Measurements from ENCODE around the gene ZNF777. TPM values are rescaled to one million over a fixed set of nuclear protein-coding genes. Genes with fewer than 3 reads are reported as not detected.
"Not testable (repeated sequence)": the region's sequence is repeated elsewhere in the genome, so short reads cannot be mapped to it uniquely, and the experiment has no call there.

The ZNF777 gene
- total RNA-seq, 1 donor from 2014 or later = 4.5 TPM

DNA sequence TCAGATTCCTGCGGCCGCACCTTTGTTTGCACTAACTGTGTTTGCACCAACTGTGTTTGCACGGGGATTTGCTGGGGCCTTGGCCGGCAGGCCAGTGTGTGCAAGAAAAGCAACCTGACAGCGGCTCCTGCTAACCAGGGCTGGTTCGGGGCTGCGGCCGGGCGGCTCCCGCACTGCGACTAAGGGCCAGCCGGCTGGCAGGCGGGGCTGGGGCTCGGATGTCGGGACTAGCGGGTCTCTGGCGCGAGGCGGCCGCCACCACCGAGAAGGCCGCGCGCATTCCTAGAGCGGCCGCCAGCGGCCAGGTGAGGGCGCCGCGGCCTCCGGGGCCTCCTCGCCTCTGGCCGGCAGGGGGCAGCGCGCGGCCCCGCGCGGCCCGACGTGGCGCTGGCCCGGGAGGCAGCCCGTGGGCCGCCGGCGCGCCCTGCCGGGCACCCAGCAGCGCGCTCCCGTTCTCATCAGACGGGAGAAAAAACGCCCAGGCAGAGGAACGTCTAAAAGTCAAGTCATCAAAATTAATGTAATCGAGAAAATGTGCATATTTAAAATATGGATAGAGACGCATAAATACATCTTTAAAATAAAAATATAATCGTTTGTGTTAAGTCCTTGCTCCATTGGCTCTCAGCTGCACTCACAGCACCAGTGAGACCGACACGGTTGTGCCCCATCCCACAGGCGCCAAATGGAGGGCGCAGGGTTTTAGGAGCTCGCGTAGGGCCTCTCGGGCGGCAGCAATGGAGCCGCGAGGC is 38.5 kb downstream of the ZNF777 start:
- FAIRE-seq = no peak
- peak; percentile 83 to 90 for DNase-seq (ENCODE audit: low spot score in 2 of 2)

DNA sequence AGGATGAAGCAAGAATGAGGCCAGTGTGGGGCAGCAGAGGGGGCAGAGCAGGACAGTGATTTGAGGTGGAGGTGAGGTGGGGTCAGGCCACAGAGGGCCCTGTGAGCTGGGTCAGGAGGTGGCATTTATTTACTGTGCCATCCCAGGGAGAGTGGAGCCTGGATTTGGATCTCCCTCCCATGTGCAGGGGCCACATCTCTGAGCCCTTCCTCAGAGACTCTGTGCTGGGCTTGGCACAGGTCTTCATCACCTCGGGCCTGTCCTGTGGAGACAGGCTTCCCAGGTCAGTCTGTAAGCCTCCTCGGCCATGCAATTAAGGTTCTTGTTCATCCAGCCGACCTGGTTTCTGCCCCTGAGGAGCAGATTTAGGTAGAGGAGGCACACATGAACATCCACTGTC is 40.9 kb downstream of the ZNF777 start:
- no peak for FAIRE-seq

DNA sequence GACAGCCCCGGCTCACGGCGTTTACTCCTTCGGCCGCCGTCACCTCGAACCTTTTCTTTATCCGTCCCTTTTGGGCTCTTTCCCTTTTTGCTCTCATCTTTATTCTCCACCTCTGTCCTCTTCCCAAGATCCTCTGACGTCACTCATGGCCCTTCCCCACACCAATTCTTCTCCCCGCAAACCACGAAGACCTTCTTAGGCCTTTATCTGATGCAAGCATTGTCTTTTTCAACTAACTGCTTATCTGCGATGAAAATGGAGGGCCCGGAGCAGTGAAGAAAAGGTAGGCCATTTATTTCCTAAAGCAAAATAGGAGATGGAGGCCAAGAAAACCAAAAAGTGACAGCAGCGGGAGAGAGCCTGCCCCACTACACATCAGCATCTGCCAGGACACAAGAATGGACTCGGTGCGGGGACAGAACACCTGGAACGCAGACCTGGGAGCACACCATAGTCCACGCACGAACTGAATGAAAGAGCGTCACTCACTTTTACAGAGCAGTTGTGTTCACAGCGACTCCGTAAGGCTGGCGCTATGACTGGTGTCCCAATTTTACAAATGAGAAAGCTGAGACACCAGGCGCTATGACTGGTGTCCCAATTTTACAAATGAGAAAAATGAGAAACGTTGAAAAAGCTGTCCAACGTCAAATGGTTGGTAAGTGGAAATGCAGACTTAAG is 45.3 kb downstream of the ZNF777 start:
- FAIRE-seq = no peak

More for the DNA sequence above, 40.9 kb downstream of the ZNF777 start:
- no peak for DNase-seq (ENCODE audit: low spot score in 2 of 2)

DNA sequence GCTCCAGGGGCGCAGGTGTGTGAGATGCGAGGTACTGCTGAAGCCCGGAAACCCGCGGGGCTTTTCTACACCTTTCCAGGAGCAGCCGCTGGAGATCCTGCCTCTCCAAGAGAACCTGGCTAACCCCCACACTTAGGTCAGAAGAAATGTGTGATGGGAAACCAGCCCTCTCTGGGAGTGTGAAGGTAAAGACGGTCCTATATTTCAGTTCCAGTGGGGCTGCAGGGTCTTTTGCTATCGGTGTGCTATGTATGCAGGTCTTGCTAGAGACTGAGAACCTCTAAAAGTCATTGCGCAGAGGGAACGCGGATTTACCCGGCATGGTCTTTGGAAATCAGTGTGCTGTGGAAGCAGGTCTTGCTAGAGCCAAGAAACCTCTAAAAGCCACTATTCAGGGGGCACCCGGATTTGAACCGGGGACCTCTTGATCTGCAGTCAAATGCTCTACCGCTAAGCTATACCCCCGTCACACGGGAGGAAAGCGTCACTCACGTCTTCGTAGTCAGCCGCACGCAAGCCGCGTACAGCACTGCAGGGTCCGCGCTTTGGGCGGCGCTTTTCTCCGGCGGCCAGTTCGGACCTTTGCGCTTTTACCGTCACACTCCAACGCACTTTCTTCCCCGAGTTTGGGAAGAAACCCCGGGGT is 46.0 kb downstream of the ZNF777 start:
- FAIRE-seq (no peak), DNase-seq (ENCODE audit: low spot score in 2 of 2) (peak in 1 of 2 donors; percentile 44)

More for the DNA sequence above, 45.3 kb downstream of the ZNF777 start:
- peak in 1 of 2 donors; percentile 24 for DNase-seq (ENCODE audit: low spot score in 2 of 2)

DNA sequence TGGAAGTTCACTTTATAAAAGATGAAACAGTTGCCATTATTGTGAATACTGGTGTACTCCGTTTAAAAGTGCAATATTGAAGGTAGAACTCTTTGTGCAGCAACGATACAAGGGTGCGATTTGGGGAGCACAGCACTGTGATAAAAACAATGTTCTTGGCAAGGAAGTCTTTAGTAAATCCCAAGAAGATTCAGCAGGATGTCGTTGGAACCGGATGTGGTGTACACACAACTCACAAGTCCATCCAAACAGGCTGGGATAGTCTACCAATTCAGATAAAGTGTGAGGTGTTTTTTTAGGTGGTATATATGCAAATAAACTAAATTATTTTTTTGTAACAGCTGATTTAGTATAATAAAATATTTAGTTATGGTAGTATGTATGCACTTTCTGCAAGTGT is 46.7 kb downstream of the ZNF777 start:
- FAIRE-seq = no peak
- no peak for DNase-seq (ENCODE audit: low spot score in 2 of 2)

DNA sequence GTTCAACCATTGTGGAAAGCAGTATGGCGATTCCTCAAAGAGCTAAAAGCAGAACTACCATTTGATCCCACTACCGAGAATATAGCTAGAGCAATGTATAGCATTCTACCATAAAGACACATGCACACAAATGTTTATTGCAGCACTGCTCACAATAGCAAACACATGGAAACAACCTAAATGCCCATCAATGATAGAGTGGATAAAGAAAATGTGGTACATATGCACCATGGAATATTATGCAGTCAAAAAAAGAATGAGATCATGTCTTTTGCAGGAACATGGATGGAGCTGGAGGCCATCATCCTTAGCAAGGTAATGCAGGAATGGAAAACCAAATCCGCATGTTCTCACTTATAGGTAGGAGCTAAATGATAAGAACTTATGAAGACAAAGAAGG is 47.8 kb downstream of the ZNF777 start:
- DNase-seq (ENCODE audit: low spot score in 2 of 2); FAIRE-seq: not testable (repeated sequence)

DNA sequence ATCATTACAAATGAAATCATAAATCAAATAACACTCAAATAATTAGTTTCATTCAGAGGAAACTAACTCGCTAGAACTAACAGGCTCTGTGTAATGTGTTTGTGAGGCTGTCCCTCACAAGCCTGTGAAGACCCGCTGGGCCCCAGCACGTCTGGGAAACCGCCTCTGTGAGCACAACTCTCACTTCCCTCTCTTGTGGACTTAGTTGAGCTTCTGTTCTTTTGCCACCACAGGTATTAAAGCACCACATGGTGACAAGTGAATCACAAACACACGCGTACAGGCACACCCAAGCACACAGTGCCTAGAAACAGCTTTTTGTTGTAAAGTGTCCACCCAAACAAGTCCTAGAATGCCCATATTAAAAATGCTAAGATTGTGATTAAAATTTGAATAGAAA is 51.0 kb downstream of the ZNF777 start:
- DNase-seq (ENCODE audit: low spot score in 2 of 2) (no peak), FAIRE-seq (no peak)

DNA sequence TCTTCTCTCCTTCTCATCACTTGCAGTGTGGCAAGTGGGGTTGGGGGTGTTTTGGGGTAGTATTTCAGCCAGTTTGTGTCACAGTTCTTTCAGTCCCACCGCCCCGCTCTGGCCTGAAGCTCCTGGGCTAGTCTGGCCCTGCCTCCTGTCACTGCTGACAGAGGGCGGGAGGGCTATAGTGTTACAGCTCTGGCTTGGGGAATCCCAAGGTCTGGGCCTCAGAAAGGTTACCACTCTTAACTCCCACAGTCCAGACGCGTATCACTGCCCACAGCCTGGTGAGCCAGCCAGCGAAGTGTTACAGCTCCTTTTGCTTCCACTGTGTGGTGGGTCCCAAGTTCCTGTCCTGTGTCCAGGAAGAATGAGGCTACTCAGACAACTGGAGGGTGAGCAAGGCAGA is 56.0 kb downstream of the ZNF777 start:
- DNase-seq (ENCODE audit: low spot score in 2 of 2) (no peak), FAIRE-seq (no peak)

DNA sequence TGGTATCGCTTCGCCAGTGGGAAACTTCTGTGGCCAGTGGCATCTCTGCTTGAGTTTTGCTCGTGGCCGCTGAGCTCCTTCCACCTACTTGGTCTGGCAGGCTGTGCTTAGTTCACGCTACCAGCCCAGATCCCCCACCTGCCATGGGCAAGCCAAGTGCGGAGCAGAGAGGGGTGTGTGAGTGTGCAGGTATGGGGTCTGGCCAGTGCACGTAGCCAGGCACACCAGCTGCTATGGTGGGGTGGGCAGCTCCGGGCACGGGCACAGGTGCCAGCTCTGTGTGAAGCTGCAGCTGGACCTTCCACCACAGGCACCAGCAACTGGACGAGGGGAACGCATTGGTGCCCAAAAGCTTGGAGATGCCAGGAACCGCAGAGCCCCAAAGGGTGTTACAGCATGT is 56.5 kb downstream of the ZNF777 start:
- DNase-seq (ENCODE audit: low spot score in 2 of 2) (no peak), FAIRE-seq (no peak)

DNA sequence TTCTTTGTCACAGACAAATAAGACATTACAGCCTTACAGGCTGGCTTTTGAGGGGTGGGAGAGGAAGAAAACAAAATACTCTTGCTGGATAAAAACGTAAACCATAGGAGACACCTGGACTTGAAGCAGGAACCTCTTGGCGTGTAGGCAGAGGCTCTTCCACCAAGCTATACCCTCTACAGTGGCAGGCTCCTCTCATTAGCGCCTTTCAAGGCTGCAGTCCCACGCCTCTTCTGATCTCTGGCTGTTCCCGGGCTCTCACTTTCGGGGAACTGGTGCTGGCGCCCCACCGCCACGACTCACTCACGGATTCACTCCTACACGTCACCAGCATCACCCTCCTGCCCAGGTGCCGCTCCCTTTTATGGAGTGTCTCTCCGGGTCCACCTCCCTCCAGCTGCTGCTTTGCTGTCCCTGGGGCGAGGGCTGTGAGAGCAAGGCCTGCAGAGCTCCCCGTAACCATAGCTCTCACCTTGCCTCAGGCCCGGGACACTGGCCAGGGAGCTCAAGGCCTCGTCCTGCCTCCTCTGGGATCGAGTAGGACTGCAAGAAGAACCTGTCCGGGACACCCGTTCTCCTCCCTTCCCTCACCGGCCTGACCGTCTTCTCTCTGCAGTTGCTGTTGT is 62.6 kb downstream of the ZNF777 start:
- FAIRE-seq (no peak), DNase-seq (ENCODE audit: low spot score in 2 of 2) (no peak)

DNA sequence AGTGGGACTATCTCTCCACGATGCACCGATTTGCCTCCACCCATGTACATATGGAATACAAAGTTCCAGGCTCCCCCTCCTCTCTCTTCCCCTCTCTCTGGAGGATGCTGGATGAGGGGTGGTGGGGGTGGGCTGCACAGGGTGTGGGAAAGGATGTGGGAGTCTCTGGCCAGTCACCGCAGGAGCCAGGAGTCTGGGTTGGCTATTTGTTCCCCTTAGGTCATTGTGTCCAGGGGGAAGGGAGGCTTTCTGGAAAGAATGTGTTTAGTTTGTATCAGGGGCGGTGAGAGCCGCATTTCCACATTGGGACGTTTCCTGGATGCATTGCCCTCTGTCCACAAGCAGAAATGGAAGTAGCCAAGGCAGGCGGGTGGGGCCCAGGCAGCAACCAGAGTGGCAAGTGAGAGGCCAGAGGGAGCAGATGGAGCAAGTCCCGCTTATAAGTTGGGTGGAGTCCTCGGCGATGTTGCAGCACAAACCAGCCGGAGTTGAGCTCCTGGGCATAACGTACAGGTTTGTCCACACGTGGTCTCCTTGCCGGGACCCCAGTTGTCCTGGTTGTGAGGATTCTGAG is 63.3 kb downstream of the ZNF777 start:
- no peak for DNase-seq (ENCODE audit: low spot score in 2 of 2)
- no peak for FAIRE-seq

DNA sequence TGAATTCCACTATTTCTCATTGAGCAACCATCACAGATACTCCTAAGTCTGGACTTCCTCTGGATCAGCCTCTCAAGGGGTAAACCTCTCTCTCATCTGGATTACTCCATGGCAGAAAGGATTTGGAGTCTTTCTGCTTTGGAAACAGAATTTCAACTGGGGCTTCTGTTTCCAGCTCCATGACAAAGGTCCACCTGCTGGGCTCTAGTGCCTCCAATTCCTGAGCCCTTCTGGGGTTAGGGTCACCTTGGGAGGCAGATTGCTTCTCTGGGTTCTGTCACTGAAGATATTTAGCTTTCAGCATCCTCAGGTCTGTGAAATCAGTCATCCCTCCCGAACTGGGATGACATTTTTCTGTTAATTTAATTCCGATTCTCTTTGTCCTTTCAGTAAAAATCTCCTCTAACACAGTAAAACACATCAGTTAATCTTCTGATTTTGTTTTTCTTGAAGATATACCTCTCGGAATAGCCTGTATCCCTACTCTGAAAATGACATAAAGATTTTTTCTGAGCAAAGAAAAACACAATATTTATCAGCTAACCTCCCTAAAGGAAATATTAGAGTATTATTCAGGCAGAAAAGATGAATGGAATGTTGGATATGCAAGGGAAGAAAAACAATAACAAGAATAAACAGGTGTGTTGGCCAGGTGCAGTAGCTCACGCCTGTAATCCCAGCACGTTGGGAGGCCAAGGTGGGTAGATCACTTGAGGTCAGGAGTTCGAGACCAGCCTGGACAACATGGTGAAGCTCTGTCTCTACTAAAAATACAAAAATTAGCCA is 72.1 kb downstream of the ZNF777 start:
- DNase-seq (ENCODE audit: low spot score in 2 of 2); FAIRE-seq: not testable (repeated sequence)

DNA sequence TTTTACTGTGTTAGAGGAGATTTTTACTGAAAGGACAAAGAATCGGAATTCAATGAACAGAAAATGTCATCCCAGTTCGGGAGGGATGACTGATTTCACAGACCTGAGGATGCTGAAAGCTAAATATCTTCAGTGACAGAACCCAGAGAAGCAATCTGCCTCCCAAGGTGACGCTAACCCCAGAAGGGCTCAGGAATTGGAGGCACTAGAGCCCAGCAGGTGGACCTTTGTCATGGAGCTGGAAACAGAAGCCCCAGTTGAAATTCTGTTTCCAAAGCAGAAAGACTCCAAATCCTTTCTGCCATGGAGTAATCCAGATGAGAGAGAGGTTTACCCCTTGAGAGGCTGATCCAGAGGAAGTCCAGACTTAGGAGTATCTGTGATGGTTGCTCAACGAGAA is 74.3 kb downstream of the ZNF777 start:
- FAIRE-seq; DNase-seq (ENCODE audit: low spot score in 2 of 2): not testable (repeated sequence)

DNA sequence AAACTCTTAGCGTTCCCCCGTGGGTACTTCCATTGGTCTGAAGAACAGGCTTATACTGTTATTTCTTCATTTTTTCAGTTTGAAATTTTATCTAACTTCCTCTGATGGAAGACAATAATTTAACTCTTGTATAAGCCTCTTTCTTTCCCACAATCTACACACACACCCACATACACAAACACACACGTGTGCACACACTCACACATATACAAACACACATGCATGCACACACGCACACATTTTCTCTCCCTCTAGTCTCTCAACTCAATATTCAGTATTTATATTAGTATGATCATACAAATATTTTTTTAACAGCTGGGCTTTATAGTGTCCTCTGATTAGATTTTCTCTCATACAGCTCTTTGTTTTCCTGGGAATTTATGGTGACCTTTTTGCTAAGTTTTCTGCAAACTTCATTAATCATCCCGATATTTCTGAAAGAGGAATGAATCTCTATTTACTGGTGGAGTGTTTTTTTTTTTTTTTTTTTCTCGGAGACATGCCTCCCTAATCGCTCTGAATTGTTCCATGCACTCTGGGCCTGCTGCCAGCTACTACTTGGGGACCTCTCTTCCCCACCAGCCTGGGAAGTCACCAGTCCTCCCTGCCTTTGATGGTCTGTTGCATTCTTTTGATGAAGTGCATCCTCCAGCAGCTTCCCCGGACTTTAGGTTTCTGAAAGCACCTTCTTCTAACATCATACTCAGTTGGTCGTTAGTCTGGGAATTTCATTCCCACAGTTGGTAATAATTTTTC is 75.5 kb downstream of the ZNF777 start:
- DNase-seq (ENCODE audit: low spot score in 2 of 2) (no peak), FAIRE-seq (no peak)

Other genes with a start within 250 kb of the ZNF777 start
- 6.1 TPM for gene ZNF212, start 221.4 kb downstream of the ZNF777 start, total RNA-seq
- 12.2 TPM for gene ZNF783, start 198.9 kb downstream of the ZNF777 start, total RNA-seq
- gene ZNF746, start 36.7 kb upstream of the ZNF777 start, total RNA-seq = 23.2 TPM

Measured in frontal cortex (tissue), 4 donors.